ENCODE data around the gene CPA2. TPM values are rescaled to one million over a fixed set of nuclear protein-coding genes. Genes with fewer than 3 reads are reported as not detected.

CPA2 gene
- total RNA-seq, 2 donors from 2014 or later: 0.40 to 0.66 TPM

DNA sequence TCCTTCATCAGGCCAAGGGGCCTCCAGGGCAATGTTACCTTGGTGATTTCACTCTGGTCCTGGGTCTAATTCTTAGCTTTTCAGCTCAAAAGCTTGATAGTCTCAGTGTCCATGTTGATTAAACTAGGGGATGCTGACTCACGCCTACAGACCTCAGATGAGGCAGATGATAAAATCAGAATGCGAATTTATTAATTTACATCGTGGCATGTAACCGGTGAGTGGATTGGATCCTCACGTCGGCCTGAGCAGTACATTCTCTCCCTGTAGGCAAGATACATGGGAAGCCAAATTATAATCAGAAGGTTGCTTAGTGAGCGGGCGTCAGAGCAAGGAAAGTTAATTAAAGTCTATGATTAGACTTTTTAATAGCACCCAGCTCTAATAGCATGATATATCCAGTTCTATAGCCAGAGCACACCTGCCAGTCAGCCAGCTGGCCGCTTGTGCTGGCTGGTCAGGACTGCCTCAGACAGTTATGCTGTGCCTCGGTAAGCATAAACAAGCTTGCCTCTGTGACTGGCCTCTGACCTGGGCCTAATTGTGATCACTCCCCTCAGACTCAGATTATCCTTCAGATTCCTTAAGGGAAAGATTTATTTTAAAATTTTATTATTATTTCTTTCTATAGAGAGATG, 57.8 kb downstream of the CPA2 start:
- DNase-seq: no peak
- peaks cover 4% of the 10 kb centered on the region for H3K27me3 Mint-ChIP-seq (ENCODE audit: insufficient read depth)
- no peaks in the 10 kb centered on the region for H3K4me1 Mint-ChIP-seq
- WGBS, 2 experiments (ENCODE audit: insufficient coverage in 1 of 2, insufficient read length in 1 of 2): 95 to 96% methylated on average over 8 to 10 of the region's 10 CpGs
- no peaks in the 10 kb centered on the region for H3K27me3 ChIP-seq (ENCODE audit: control insufficient read depth, insufficient read depth, low read length, poor library complexity, severe bottlenecking)
- no peaks in the 10 kb centered on the region for H3K36me3 ChIP-seq (ENCODE audit: control insufficient read depth, insufficient read depth, low read length)
- H3K36me3 Mint-ChIP-seq (ENCODE audit: low read depth): no peaks in the 10 kb centered on the region
- no peaks in the 10 kb centered on the region for H3K4me1 ChIP-seq (ENCODE audit: control insufficient read depth, insufficient read depth, low read length)
- H3K9me3 ChIP-seq (ENCODE audit: control insufficient read depth, low read length): no peaks in the 10 kb centered on the region
- no peak overlapping the region for H3K9ac ChIP-seq (ENCODE audit: extremely low read depth, low read length, poor library complexity, severe bottlenecking)
- no peak overlapping the region for H3K4me3 Mint-ChIP-seq
- no peak overlapping the region for H3K27ac ChIP-seq (ENCODE audit: low read depth, low read length)
- H3K9me3 Mint-ChIP-seq: no peaks in the 10 kb centered on the region
- TF ChIP-seq, protein P1, sequence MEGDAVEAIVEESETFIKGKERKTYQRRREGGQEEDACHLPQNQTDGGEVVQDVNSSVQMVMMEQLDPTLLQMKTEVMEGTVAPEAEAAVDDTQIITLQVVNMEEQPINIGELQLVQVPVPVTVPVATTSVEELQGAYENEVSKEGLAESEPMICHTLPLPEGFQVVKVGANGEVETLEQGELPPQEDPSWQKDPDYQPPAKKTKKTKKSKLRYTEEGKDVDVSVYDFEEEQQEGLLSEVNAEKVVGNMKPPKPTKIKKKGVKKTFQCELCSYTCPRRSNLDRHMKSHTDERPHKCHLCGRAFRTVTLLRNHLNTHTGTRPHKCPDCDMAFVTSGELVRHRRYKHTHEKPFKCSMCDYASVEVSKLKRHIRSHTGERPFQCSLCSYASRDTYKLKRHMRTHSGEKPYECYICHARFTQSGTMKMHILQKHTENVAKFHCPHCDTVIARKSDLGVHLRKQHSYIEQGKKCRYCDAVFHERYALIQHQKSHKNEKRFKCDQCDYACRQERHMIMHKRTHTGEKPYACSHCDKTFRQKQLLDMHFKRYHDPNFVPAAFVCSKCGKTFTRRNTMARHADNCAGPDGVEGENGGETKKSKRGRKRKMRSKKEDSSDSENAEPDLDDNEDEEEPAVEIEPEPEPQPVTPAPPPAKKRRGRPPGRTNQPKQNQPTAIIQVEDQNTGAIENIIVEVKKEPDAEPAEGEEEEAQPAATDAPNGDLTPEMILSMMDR (conservative IDR thresholded peaks at IDR 0.05): no peak
- no peak overlapping the region for H3K4me3 ChIP-seq (ENCODE audit: low read length)
- no peak overlapping the region for H3K27ac Mint-ChIP-seq

- Mint-ChIP-seq H3K9me3 (no peaks in the 10 kb centered on the region), H3K4me1 (peaks cover 4% of the 10 kb centered on the region), H3K4me3 (no peak overlapping the region), H3K27ac (no peak overlapping the region), H3K27me3 (ENCODE audit: insufficient read depth) (no peaks in the 10 kb centered on the region), H3K36me3 (ENCODE audit: low read depth) (no peaks in the 10 kb centered on the region)
- H3K9ac ChIP-seq (ENCODE audit: extremely low read depth, low read length, poor library complexity, severe bottlenecking): no peak overlapping the region
- H3K27me3 ChIP-seq (ENCODE audit: control insufficient read depth, insufficient read depth, low read length, poor library complexity, severe bottlenecking): no peaks in the 10 kb centered on the region
- H3K4me3 ChIP-seq (ENCODE audit: low read length): no peak overlapping the region
- DNase-seq: no peak
- no peaks in the 10 kb centered on the region for H3K36me3 ChIP-seq (ENCODE audit: control insufficient read depth, insufficient read depth, low read length)
- WGBS, 2 experiments (ENCODE audit: insufficient coverage in 1 of 2, insufficient read length in 1 of 2): 84 to 100% methylated on average over 1 to 3 of the region's 3 CpGs
- H3K27ac ChIP-seq (ENCODE audit: low read depth, low read length): no peak overlapping the region
- no peaks in the 10 kb centered on the region for H3K9me3 ChIP-seq (ENCODE audit: control insufficient read depth, low read length)
- TF ChIP-seq, protein P1 (conservative IDR thresholded peaks at IDR 0.05): no peak
- no peaks in the 10 kb centered on the region for H3K4me1 ChIP-seq (ENCODE audit: control insufficient read depth, insufficient read depth, low read length)
Observed at GRCh38 chr7:130329681-130330080, 63.0 kb downstream of the CPA2 start.

- Histone ChIP-seq H3K4me1 (ENCODE audit: control insufficient read depth, insufficient read depth, low read length) (no peaks in the 10 kb centered on the region), H3K9ac (ENCODE audit: extremely low read depth, low read length, poor library complexity, severe bottlenecking) (no peak overlapping the region), H3K36me3 (ENCODE audit: control insufficient read depth, insufficient read depth, low read length) (no peaks in the 10 kb centered on the region), H3K9me3 (ENCODE audit: control insufficient read depth, low read length) (no peaks in the 10 kb centered on the region), H3K4me3 (ENCODE audit: low read length) (no peak overlapping the region), H3K27ac (ENCODE audit: low read depth, low read length) (no peak overlapping the region), H3K27me3 (ENCODE audit: control insufficient read depth, insufficient read depth, low read length, poor library complexity, severe bottlenecking) (no peaks in the 10 kb centered on the region)
- H3K4me3 Mint-ChIP-seq: no peak overlapping the region
- no peak for DNase-seq
- WGBS, 2 experiments (ENCODE audit: insufficient coverage in 1 of 2, insufficient read length in 1 of 2): 90 to 95% methylated on average over 2 to 3 of the region's 4 CpGs
- TF ChIP-seq, protein P1 (conservative IDR thresholded peaks at IDR 0.05): no peak
- peaks cover 4% of the 10 kb centered on the region for H3K4me1 Mint-ChIP-seq
- H3K9me3 Mint-ChIP-seq: no peaks in the 10 kb centered on the region
- H3K27ac Mint-ChIP-seq: no peak overlapping the region
- no peaks in the 10 kb centered on the region for H3K36me3 Mint-ChIP-seq (ENCODE audit: low read depth)
- H3K27me3 Mint-ChIP-seq (ENCODE audit: insufficient read depth): no peaks in the 10 kb centered on the region
Observed at GRCh38 chr7:130332259-130333053, 65.8 kb downstream of the CPA2 start.
